Superior temporal gyrus (tissue), 1 donor: Measurements from ENCODE around the gene ELL.

Source experiments
- DNase-seq: peaks from one replicate; pipeline ENCODE4 v3.0.0-alpha.2; 2016; ENCODE audit errors: extremely low spot score

The ELL gene

DNA sequence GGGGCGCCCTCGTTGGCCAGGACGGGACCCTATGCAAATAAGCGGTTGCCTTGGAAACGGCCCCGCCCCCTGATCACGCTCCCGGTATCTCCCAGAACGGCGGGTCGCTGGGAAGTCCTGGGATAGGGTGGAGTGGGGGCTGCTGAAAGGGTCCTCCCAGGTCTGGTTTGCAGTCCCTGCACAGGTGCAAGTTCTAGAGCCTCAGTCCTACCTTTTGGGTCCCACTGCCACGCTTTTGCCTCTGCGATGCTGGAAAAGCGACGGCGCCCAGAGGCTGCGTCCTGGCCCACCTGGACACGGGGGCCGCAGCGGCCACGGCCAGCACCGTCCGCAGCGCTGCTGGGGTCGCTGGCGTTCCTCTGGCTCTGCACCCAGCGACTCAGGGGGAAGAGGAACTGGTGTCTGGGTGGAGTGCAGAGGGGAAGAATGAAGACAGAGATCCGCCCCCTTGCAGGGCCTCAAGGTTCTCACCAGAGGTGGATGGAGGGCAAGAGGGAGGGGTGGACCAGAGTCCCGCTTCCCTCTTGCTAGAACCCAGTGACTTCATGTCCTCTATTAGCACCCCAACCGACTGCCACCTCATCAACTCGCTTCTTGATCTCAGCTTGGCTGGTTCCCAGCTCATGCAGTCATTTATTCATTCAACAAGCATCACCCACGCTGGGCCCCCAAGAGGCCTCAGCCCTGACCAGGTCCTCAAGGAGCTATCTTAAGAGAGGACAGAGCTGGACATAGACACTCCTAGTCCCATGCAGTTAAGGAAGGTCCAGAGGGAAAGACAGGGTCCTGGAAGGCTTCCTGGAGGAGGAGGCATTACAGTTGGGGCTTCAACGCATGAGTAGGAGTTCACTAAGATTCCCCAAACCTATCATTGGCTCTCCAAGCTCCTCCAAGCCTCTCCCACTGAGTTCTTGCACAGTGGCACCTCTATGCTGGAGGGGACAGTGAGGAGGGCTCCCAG, 124.3 kb downstream of the ELL start, which contains the start of gene LRRC25:
TSS of gene LRRC25 (minus strand) at position 381 of the 961 bp plus-strand sequence. CDS start 659 bp downstream, outside the sequence.
- DNase-seq, result no peak

DNA sequence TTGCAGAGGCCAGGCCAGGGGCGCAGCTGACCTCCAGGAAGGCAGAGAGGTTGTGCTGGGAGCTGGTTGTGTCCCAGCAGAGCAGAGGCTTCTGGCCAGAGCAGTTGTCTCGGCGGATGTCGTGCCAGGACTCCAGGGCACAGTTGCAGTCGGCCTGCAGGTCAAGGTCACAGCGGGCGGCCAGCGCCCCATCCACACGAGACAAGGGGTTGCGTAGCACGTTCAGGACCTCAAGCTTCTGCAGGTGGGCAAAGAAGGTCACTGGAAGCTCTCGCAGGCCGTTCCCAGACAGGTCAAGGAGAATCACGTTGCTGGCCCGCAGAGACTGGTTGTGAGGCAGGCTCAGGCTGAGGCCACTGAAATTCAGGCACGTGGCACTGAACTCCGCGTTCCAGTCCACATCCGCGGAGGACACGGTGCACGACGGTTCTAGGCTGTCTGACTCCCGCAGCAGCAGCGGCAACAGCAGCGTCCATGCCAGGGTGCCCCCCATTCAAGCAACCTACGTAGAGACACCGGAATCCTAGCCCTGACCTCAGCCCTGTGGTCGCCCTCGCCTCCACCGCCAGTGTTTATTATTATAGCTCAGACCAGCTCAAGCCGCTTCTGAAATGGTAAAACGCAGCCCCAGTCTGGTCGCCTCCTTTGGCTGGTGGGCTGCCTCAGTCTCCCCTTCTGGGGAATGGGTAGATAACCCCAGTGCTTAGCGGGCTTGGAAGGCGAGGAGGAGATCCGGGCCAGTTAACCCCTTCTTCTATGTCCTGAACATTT, 125.2 kb downstream of the ELL start:
- DNase-seq, result no peak

DNA sequence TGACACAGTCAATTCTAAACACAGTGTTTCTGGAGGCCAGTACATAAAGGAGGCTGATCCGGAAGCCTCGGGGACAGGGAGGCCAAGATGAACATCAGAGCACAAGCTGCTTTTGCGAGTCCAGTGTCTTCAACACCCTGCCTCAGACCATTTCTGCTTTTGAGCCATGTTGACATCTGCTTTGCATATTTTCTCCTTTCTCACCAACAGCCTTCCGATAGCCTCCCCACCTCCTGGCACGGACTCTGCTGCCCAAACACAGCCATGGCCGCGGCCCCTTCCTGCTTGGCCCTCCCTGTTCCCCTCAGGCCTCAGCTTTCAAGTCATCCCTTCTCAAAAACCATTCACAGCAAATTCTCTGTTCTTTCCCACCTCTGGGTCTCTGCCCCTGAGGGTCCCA, 128.0 kb downstream of the ELL start:
- no peak for DNase-seq

- no peak for DNase-seq
These were observed 128.9 kb downstream of the ELL start for GRCh38 chr19:18392926-18393325.
